Measurements from ENCODE around the gene KIN.

The KIN gene

DNA sequence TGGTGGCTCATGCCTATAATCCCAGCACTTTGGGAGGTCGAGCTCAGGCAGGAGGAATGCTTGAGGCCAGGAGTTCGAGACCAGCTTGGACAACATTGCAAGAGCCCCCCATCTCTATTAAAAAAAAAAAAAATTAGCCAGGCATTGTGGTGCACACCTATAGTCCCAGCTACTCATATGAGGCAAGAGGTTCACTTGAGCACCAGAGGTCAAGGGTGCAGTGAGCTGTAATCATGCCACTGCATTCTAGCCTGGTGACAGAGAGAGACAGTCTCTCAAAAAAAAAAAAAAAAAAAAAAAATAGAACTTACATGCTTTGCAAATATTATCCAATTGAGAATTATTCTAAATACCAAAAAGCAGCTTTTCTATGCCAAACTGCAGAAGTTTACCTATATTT is 11.0 kb downstream of the KIN start:
- ChIA-PET POLR2A (interaction anchor here (1.1 kb wide), 1 partner anchor 12 kb away, joined by 4 read pairs; the partner anchor contains the start of gene ATP5F1C), CTCF (interaction anchor here (0.6 to 0.7 kb wide), 2 partner anchors 9 to 253 kb away, joined by 3 to 6 read pairs; no protein-coding TSS in a partner anchor)
- TF ChIP-seq ZNF384 (IDR thresholded peaks at IDR 0.05) (no peak), SUZ12 (IDR thresholded peaks at IDR 0.05) (no peak), TARDBP (IDR thresholded peaks at IDR 0.05) (no peak), FOXM1 (IDR thresholded peaks at IDR 0.05; ENCODE audit: borderline replicate concordance) (no peak), L3MBTL2 (conservative IDR thresholded peaks at IDR 0.05) (no peak), HDGF (IDR thresholded peaks at IDR 0.05; ENCODE audit: borderline replicate concordance) (no peak), CTBP1 (IDR thresholded peaks at IDR 0.05; ENCODE audit: borderline replicate concordance) (no peak), ELF4 (IDR thresholded peaks at IDR 0.05) (no peak), NFRKB (IDR thresholded peaks at IDR 0.05) (no peak), SP1 (IDR thresholded peaks at IDR 0.05) (no peak)
- TF ChIP-seq, protein P1, sequence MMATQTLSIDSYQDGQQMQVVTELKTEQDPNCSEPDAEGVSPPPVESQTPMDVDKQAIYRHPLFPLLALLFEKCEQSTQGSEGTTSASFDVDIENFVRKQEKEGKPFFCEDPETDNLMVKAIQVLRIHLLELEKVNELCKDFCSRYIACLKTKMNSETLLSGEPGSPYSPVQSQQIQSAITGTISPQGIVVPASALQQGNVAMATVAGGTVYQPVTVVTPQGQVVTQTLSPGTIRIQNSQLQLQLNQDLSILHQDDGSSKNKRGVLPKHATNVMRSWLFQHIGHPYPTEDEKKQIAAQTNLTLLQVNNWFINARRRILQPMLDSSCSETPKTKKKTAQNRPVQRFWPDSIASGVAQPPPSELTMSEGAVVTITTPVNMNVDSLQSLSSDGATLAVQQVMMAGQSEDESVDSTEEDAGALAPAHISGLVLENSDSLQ (IDR thresholded peaks at IDR 0.05) = no peak

DNA sequence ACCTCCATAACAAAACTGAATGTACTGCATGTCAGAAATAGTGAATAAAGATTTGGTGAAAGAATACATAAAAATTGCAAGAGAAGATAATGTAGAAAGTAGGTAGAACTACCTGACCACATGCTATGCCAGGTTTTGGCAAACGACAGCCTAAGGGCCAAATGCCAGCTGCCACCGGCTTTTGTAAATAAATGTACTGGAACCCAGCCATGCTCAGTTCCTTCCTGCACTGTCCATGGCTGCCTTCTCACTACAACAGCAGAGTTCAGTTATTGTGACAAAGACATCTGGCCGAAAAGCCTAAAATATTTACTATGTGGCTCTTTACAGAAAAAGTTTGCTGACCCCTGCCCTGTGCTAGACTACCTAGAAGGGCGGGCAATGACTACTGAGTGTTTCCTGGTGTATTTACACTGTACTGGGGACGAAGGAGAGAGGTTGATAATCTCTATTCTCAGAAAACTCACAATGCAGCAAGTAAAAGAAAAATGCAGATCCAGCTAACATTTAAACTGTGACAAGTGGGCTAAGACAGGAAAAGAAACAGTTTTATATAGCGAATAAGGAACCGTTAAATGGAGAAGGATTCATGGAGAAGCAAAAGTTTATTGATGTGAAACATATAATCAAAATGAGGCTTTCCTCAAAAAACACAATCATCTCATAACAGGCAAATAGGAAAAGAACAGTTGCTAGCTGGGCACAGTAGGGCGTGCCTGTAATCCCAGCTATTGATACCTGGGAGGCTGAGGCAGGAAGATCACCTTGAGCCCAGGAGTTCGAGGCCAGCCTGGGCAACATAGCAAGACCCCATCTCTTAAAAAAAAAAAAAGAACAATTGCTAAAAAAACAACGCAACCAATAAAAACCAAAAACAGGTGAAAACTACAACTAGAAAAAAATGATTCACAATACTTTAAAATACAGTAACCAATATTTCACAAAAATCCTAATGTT is 13.7 kb downstream of the KIN start:
- no peak for DNase-seq (ENCODE audit: extremely low spot score)
- CTCF ChIA-PET = no interaction called here
- POLR2A ChIA-PET = interaction anchor here (2.0 kb wide), 1 partner anchor 14 kb away, joined by 8 read pairs; the partner anchor contains the start of genes ATP5F1C and KIN
- TF ChIP-seq CTBP1 (IDR thresholded peaks at IDR 0.05; ENCODE audit: borderline replicate concordance) = no peak
- no peak for TF ChIP-seq FOXM1 (IDR thresholded peaks at IDR 0.05; ENCODE audit: borderline replicate concordance)
- no peak for TF ChIP-seq L3MBTL2 (conservative IDR thresholded peaks at IDR 0.05)
- TF ChIP-seq FOXK2 (IDR thresholded peaks at IDR 0.05) = no peak
- no peak for TF ChIP-seq SP1 (IDR thresholded peaks at IDR 0.05)
- no peak for TF ChIP-seq HDGF (IDR thresholded peaks at IDR 0.05; ENCODE audit: borderline replicate concordance)
- TF ChIP-seq NFRKB (IDR thresholded peaks at IDR 0.05) = no peak
- TF ChIP-seq LEF1 (IDR thresholded peaks at IDR 0.05; ENCODE audit: borderline replicate concordance) = no peak
- no peak for TF ChIP-seq ARNT (IDR thresholded peaks at IDR 0.05)
- no peak for TF ChIP-seq BHLHE40 (IDR thresholded peaks at IDR 0.05; ENCODE audit: borderline replicate concordance)
- no peak for TF ChIP-seq SUZ12 (IDR thresholded peaks at IDR 0.05)
- no peak for TF ChIP-seq ELF4 (IDR thresholded peaks at IDR 0.05)
- no peak for TF ChIP-seq FOXA1 (IDR thresholded peaks at IDR 0.05)
- TF ChIP-seq ZNF384 (IDR thresholded peaks at IDR 0.05) = no peak
- no peak for TF ChIP-seq TARDBP (IDR thresholded peaks at IDR 0.05)

More for the DNA sequence above, 11.0 kb downstream of the KIN start:
- no peak for DNase-seq (ENCODE audit: extremely low spot score)

DNA sequence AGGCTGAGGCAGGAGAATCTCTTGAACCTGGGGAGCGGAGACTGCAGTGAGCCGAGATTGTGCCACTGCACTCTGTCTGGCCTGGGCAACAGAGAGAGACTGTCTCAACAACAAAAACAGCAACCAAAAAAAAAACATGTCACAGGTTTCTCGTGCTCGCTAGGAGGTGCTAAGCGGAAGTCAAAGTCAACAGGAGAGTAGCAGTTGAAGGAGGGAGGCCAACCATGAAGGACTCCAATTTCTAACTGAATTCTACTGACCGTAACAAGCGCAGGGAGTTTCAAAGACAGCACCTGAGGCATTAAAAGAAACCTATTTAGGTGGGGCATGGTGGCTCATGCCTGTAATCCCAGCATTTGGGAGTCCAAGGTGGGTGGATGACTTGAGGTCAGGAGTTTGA is 19.4 kb downstream of the KIN start:
- POLR2A ChIA-PET = no interaction called here
- no peak for TF ChIP-seq SP1 (IDR thresholded peaks at IDR 0.05)
- TF ChIP-seq FOXK2 (IDR thresholded peaks at IDR 0.05) = no peak
- no peak for TF ChIP-seq LEF1 (IDR thresholded peaks at IDR 0.05; ENCODE audit: borderline replicate concordance)
- TF ChIP-seq ELF4 (IDR thresholded peaks at IDR 0.05) = no peak
- TF ChIP-seq, protein P1 (IDR thresholded peaks at IDR 0.05) = no peak
- TF ChIP-seq NFRKB (IDR thresholded peaks at IDR 0.05) = no peak
- no peak for TF ChIP-seq SUZ12 (IDR thresholded peaks at IDR 0.05)
- TF ChIP-seq FOXM1 (IDR thresholded peaks at IDR 0.05; ENCODE audit: borderline replicate concordance) = no peak
- TF ChIP-seq ZNF384 (IDR thresholded peaks at IDR 0.05) = no peak
- TF ChIP-seq CTBP1 (IDR thresholded peaks at IDR 0.05; ENCODE audit: borderline replicate concordance) = no peak
- TF ChIP-seq TARDBP (IDR thresholded peaks at IDR 0.05) = no peak
- CTCF ChIA-PET = no interaction called here
- no peak for DNase-seq (ENCODE audit: extremely low spot score)

DNA sequence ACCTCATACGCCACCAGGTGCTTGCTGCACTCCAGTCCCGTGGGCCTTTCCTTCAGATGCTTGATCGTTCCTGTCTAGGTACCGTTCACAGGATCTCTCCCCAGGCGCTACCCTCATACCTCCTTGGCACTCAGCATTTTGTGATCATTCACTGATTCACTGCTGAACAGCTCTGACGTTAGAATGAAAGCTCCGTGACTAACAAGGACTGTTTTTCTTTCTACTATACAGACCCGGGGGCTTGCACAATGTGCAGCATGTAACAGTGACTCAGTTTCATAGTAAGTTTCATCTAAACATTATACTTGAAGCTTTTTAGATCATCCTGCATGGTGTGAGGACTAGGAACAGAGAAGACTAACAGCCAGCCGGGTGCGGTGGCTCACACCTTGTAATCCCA is 20.6 kb downstream of the KIN start:
- TF ChIP-seq, protein P1 (IDR thresholded peaks at IDR 0.05) = no peak
- no peak for TF ChIP-seq FOXK2 (IDR thresholded peaks at IDR 0.05)
- no peak for TF ChIP-seq FOXA1 (IDR thresholded peaks at IDR 0.05)
- no peak for TF ChIP-seq NFRKB (IDR thresholded peaks at IDR 0.05)
- no peak for TF ChIP-seq FOXM1 (IDR thresholded peaks at IDR 0.05; ENCODE audit: borderline replicate concordance)
- POLR2A ChIA-PET = interaction anchor here (1.2 kb wide), 1 partner anchor 21 kb away, joined by 5 read pairs; the partner anchor contains the start of genes ATP5F1C and KIN
- no peak for DNase-seq (ENCODE audit: extremely low spot score)
- CTCF ChIA-PET = no interaction called here

DNA sequence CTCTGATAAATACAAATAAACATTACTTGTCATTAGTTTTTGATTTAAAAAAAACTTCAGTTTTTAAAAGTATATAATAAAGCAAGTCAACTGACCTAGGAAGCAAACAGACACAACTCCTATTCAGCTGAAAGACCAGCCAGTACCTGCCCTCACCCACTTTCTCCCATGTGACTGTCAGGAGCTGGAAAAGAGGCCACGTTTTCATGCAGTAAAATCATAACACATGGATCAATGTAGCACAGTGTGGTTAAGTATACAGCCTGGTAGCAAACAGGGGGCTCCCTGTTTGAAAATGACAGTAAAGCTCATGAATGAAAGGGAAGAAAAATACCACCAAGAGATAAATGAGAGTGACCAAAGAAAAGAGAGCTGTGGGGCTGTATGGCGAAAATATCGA is 21.6 kb downstream of the KIN start:
- TF ChIP-seq SP1 (IDR thresholded peaks at IDR 0.05) (no peak), L3MBTL2 (conservative IDR thresholded peaks at IDR 0.05) (no peak)
- DNase-seq (ENCODE audit: extremely low spot score) = no peak
- ChIA-PET POLR2A (interaction anchor here (1.2 kb wide), 1 partner anchor 22 kb away, joined by 5 read pairs; the partner anchor contains the start of genes ATP5F1C and KIN), CTCF (no interaction called here)

DNA sequence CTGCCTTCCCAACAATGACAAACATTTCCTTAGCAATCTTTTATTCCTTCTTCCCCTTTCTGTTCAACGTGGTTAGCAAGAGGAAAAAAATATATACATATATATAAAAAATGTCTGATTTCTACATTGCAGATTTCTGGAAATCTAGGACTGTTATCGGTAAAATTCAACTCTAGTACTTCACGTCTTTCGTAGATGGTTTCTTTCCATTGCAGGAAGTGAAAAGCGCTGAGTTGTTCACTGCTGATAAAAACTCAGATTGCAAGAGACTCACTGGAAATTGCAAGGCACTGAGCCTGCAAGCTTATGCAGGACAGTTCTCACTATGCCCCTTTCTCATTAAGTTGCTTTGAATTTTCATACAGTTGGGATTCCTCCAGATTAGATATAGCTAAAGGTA is 23.9 kb downstream of the KIN start:
- CTCF ChIA-PET = no interaction called here
- POLR2A ChIA-PET = no interaction called here
- no peak for DNase-seq (ENCODE audit: extremely low spot score)
- TF ChIP-seq FOXM1 (IDR thresholded peaks at IDR 0.05; ENCODE audit: borderline replicate concordance) (no peak), BHLHE40 (IDR thresholded peaks at IDR 0.05; ENCODE audit: borderline replicate concordance) (no peak), ARNT (IDR thresholded peaks at IDR 0.05) (no peak), FOXA1 (IDR thresholded peaks at IDR 0.05) (no peak), ZNF384 (IDR thresholded peaks at IDR 0.05) (no peak), CTBP1 (IDR thresholded peaks at IDR 0.05; ENCODE audit: borderline replicate concordance) (no peak), LEF1 (IDR thresholded peaks at IDR 0.05; ENCODE audit: borderline replicate concordance) (no peak), L3MBTL2 (conservative IDR thresholded peaks at IDR 0.05) (no peak), FOXK2 (IDR thresholded peaks at IDR 0.05) (no peak), NFRKB (IDR thresholded peaks at IDR 0.05) (no peak), TARDBP (IDR thresholded peaks at IDR 0.05) (no peak), HDGF (IDR thresholded peaks at IDR 0.05; ENCODE audit: borderline replicate concordance) (no peak), ELF4 (IDR thresholded peaks at IDR 0.05) (no peak), SP1 (IDR thresholded peaks at IDR 0.05) (no peak), SUZ12 (IDR thresholded peaks at IDR 0.05) (no peak)
- TF ChIP-seq, protein P1 (IDR thresholded peaks at IDR 0.05) = no peak
